ENCODE data around the gene COPB1.

- TF ChIP-seq CTCF (conservative IDR thresholded peaks at IDR 0.05; ENCODE audit: low read depth, low read length): peak; percentile 30; the same call in 1 of the 2 replicates
- TF ChIP-seq EZH2 (IDR thresholded peaks at IDR 0.05; ENCODE audit: low read length, unreplicated experiment): no peak
Observed at GRCh38 chr11:14413307-14414069, 86.1 kb downstream of the COPB1 start.
